CD14-positive monocyte (primary cell): ENCODE measurements around the gene KPNA5. TPM values are rescaled to one million over a fixed set of nuclear protein-coding genes. Genes with fewer than 3 reads are reported as not detected.
"Not testable (repeated sequence)": the region's sequence is repeated elsewhere in the genome, so short reads cannot be mapped to it uniquely, and the experiment has no call there.

Experiments used
- DNase-seq, 3 donors: peaks; one replicate each; pipeline ENCODE4 v3.0.0-alpha.2; 2011 to 2022
- H2AFZ ChIP-seq: 2 replicates; pipeline ENCODE4 v1.6.0; 2012; ENCODE audit warnings: mild to moderate bottlenecking, low read depth, low read length, inconsistent platforms; ENCODE audit not compliant: insufficient read depth, poor library complexity, severe bottlenecking
- H3K27ac ChIP-seq, 2 donors: 1 replicate in 1 of 2; 2 replicates in 1 of 2; pipeline ENCODE4 v1.5.1; 2012 to 2013; ENCODE audit warnings: low read length in 2 of 2, control low read depth in 1 of 2, inconsistent platforms in 1 of 2, low read depth in 1 of 2, mild to moderate bottlenecking in 1 of 2
- H3K27me3 ChIP-seq, 2 donors: one replicate each; pipeline versions ENCODE4 v1.6.0 to v1.6.1; 2011 to 2013; ENCODE audit warnings: low read length in 2 of 2; ENCODE audit not compliant: control insufficient read depth in 2 of 2, insufficient read depth in 2 of 2
- H3K36me3 ChIP-seq, 2 donors: replicated peaks in 1 of 2; 1 replicate in 1 of 2; 2 replicates in 1 of 2; pipeline versions ENCODE4 v1.5.1 to v1.6.1; 2012 to 2013; ENCODE audit warnings: low read length in 2 of 2, control low read depth in 1 of 2, inconsistent platforms in 1 of 2, mild to moderate bottlenecking in 1 of 2; ENCODE audit not compliant: insufficient read depth in 2 of 2, control insufficient read depth in 1 of 2
- H3K4me1 ChIP-seq, 2 donors: 1 replicate in 1 of 2; 2 replicates in 1 of 2; pipeline versions ENCODE4 v1.5.1 to v1.6.1; 2012 to 2013; ENCODE audit warnings: low read length in 2 of 2, control low read depth in 1 of 2, inconsistent platforms in 1 of 2, mild to moderate bottlenecking in 1 of 2, moderate library complexity in 1 of 2; ENCODE audit not compliant: insufficient read depth in 2 of 2, control insufficient read depth in 1 of 2
- H3K4me2 ChIP-seq: replicated peaks from 2 replicates; pipeline ENCODE3; 2012; ENCODE audit warnings: low read length, moderate library complexity, mild to moderate bottlenecking; ENCODE audit not compliant: poor library complexity, severe bottlenecking; ENCODE audit errors: extremely low read depth
- H3K4me3 ChIP-seq, 3 experiments: fragments of 200-600 bp in 1 of 3; sonication (generic) in 1 of 3; replicated peaks in 1 of 3; 1 replicate in 2 of 3; 2 replicates in 1 of 3; pipeline ENCODE4 v1.5.1; 2011 to 2013; ENCODE audit warnings: low read length in 3 of 3, mild to moderate bottlenecking in 3 of 3, control low read depth in 2 of 3, low read depth in 2 of 3, inconsistent platforms in 1 of 3, moderate library complexity in 1 of 3
- H3K79me2 ChIP-seq: 2 replicates; pipeline ENCODE4 v1.6.0; 2012; ENCODE audit warnings: mild to moderate bottlenecking, control low read depth, inconsistent platforms, low read length, moderate library complexity; ENCODE audit not compliant: insufficient read depth
- H3K9ac ChIP-seq: 2 replicates; pipeline ENCODE4 v1.6.0; 2017; ENCODE audit warnings: low read length, mild to moderate bottlenecking; ENCODE audit not compliant: insufficient read depth, poor library complexity, severe bottlenecking
- H3K9me3 ChIP-seq, 2 donors: replicated peaks in 1 of 2; 1 replicate in 1 of 2; 2 replicates in 1 of 2; pipeline versions ENCODE4 v1.5.1 to v1.6.1; 2012 to 2013; ENCODE audit warnings: low read length in 2 of 2, control low read depth in 1 of 2; ENCODE audit not compliant: control insufficient read depth in 1 of 2, insufficient read depth in 1 of 2
- H4K20me1 ChIP-seq: 2 replicates; pipeline ENCODE4 v1.6.0; 2012; ENCODE audit warnings: mild to moderate bottlenecking, low read length, control low read depth, moderate library complexity; ENCODE audit not compliant: insufficient read depth
- H3K27ac Mint-ChIP-seq, 7 donors: one replicate each; pipeline ENCODE4 v1.8.0; 2020; ENCODE audit warnings: mild to moderate bottlenecking in 7 of 7, mixed read lengths in 7 of 7, moderate library complexity in 6 of 7, inconsistent platforms in 2 of 7
- H3K27me3 Mint-ChIP-seq, 3 donors: one replicate each; pipeline ENCODE4 v1.8.0; 2021 to 2022; ENCODE audit warnings: low read depth in 3 of 3, mild to moderate bottlenecking in 3 of 3, mixed read lengths in 3 of 3, moderate library complexity in 3 of 3, inconsistent platforms in 1 of 3
- H3K36me3 Mint-ChIP-seq, 2 donors: one replicate each; pipeline ENCODE4 v1.8.0; 2020; ENCODE audit warnings: mixed read lengths in 2 of 2, inconsistent platforms in 1 of 2, mild to moderate bottlenecking in 1 of 2
- H3K4me1 Mint-ChIP-seq: one replicate; pipeline ENCODE4 v1.8.0; 2020; ENCODE audit warnings: mild to moderate bottlenecking, mixed read lengths
- H3K4me3 Mint-ChIP-seq, 2 donors: one replicate each; pipeline ENCODE4 v1.8.0; 2020; ENCODE audit warnings: mild to moderate bottlenecking in 2 of 2, mixed read lengths in 2 of 2, moderate library complexity in 1 of 2
- H3K9me3 Mint-ChIP-seq, 7 donors: one replicate each; pipeline ENCODE4 v1.8.0; 2020 to 2022; ENCODE audit warnings: mixed read lengths in 7 of 7, mild to moderate bottlenecking in 6 of 7, moderate library complexity in 6 of 7, inconsistent platforms in 2 of 7
- CTCF ChIP-seq: fragments of 200-600 bp; IDR thresholded peaks from one replicate; pipeline ENCODE4 v1.8.0; 2022; ENCODE audit warnings: antibody characterized with exemption, mild to moderate bottlenecking
- WGBS: methylation state at CpG from one replicate; pipeline ENCODE4 v1.1.5; 2013; ENCODE audit warnings: missing lambda C conversion rate; ENCODE audit not compliant: insufficient coverage; 5-methylcytosine and 5-hydroxymethylcytosine counted together
- intact Hi-C, 2 donors: fragments of 100-400 bp; cut with micrococcal nuclease; formaldehyde crosslinking; loops; one replicate each; pipeline versions ENCODE4 v1.15.0 to v1.15.1; 2023
- polyA plus RNA-seq, 3 donors: library from polyadenylated mRNA; depleted of rRNA in 1 of 3; unstranded in 2 of 3; stranded (reverse) in 1 of 3; fragments of 300-500 nt in 2 of 3; fragments of >200 nt in 1 of 3; fragmentation: Illumina TruSeq in 2 of 3; gene quantifications; 1 replicate in 2 of 3; 2 replicates in 1 of 3; pipeline ENCODE4 v1.2.3, GENCODE V29; 2012 to 2021

The KPNA5 gene
- polyA plus RNA-seq, 3 donors = 1.7 to 2.9 (median 2.3) TPM

GRCh38 chr6:116663308-116663707 lies 17.7 kb upstream of the KPNA5 start:
- H4K20me1 ChIP-seq = peaks cover 32% of the 10 kb centered on the region
- intact Hi-C loops = no loop called here
- Mint-ChIP-seq H3K9me3 (no peaks in the 10 kb centered on the region), H3K36me3 (peaks cover 23 to 38% of the 10 kb centered on the region in 2 donors), H3K4me3 (no peak overlapping the region), H3K4me1 (peaks cover 45% of the 10 kb centered on the region), H3K27me3 (no peaks in the 10 kb centered on the region), H3K27ac (no peak overlapping the region)
- H3K4me3 ChIP-seq = no peak overlapping the region
- DNase-seq = no peak
- no peak overlapping the region for H3K4me2 ChIP-seq
- no peaks in the 10 kb centered on the region for H3K27me3 ChIP-seq
- H3K9ac ChIP-seq = no peak overlapping the region
- H3K79me2 ChIP-seq = peaks cover 80% of the 10 kb centered on the region
- peaks cover 21 to 32% of the 10 kb centered on the region in 2 donors for H3K36me3 ChIP-seq
- TF ChIP-seq CTCF = no peak
- no peak overlapping the region for H2AFZ ChIP-seq
- peaks cover 11 to 38% of the 10 kb centered on the region in 2 donors for H3K4me1 ChIP-seq
- H3K9me3 ChIP-seq = no peaks in the 10 kb centered on the region
- H3K27ac ChIP-seq = no peak overlapping the region
- WGBS = no CpG with 5 or more reads among the region's 3 CpGs

- H3K4me3 ChIP-seq, H3K27ac ChIP-seq, H2AFZ ChIP-seq, H3K9me3 ChIP-seq, DNase-seq, H3K9me3 Mint-ChIP-seq, H3K27me3 ChIP-seq, H3K4me2 ChIP-seq, H3K9ac ChIP-seq, H3K4me3 Mint-ChIP-seq, H3K27me3 Mint-ChIP-seq, intact Hi-C loops: not testable (repeated sequence)
- WGBS = no CpG with 5 or more reads among the region's 2 CpGs
- H3K4me1 ChIP-seq = peaks cover 11 to 41% of the 10 kb centered on the region in 2 donors
- Mint-ChIP-seq H3K4me1 (peaks cover 45% of the 10 kb centered on the region), H3K27ac (peak overlapping the region in 1 of 7 donors; percentile 37), H3K36me3 (peaks cover 19 to 34% of the 10 kb centered on the region in 2 donors)
- peaks cover 14 to 27% of the 10 kb centered on the region in 2 donors for H3K36me3 ChIP-seq
- H3K79me2 ChIP-seq = peaks cover 83% of the 10 kb centered on the region
- H4K20me1 ChIP-seq = peaks cover 32% of the 10 kb centered on the region
Observed at GRCh38 chr6:116664169-116664568, 16.8 kb upstream of the KPNA5 start.
